Activated CD8-positive, alpha-beta memory T cell treated with anti-CD3 and anti-CD28 coated beads, Interleukin-2, amount 10 ng/mL, durations not matched to agents 7 days and 5 days (primary cell): ENCODE measurements around the gene NUBP1. TPM values are rescaled to one million over a fixed set of nuclear protein-coding genes. Genes with fewer than 3 reads are reported as not detected.
A peak's percentile ranks its signal among the peaks of the same experiment; 100 is the strongest.
"Not testable (repeated sequence)": the region's sequence is repeated elsewhere in the genome, so short reads cannot be mapped to it uniquely, and the experiment has no call there.

ENCODE experiments used
- ATAC-seq: fragments of 150-1000 bp; cut with Tn5 transposase; one replicate; pipeline ENCODE4 v1.10.0; 2021; ENCODE audit warnings: moderate library complexity
- CTCF ChIA-PET: fragments of 350-600 bp; sonication (Branson Sonifier 250); formaldehyde crosslinking; loops from one replicate; lab custom pipeline; 2021; ENCODE audit warnings: antibody characterized with exemption; lab: Charles Lee
- DNase-seq: peaks from one replicate; pipeline ENCODE4 v3.0.0-alpha.2; 2020
- H3K27ac Mint-ChIP-seq: one replicate; pipeline ENCODE4 v1.8.0; 2021; ENCODE audit warnings: mild to moderate bottlenecking, mixed read lengths
- H3K27me3 Mint-ChIP-seq: one replicate; pipeline ENCODE4 v1.8.0; 2021; ENCODE audit warnings: mixed read lengths
- H3K36me3 Mint-ChIP-seq: one replicate; pipeline ENCODE4 v1.8.0; 2021; ENCODE audit warnings: mild to moderate bottlenecking, mixed read lengths
- H3K4me1 Mint-ChIP-seq: one replicate; pipeline ENCODE4 v1.8.0; 2021; ENCODE audit warnings: mixed read lengths
- H3K4me3 Mint-ChIP-seq: one replicate; pipeline ENCODE4 v1.8.0; 2021; ENCODE audit warnings: mild to moderate bottlenecking, moderate library complexity, mixed read lengths
- H3K9me3 Mint-ChIP-seq: one replicate; pipeline ENCODE4 v1.8.0; 2022; ENCODE audit warnings: low read depth, mixed read lengths
- total RNA-seq, 2 experiments: library from RNA; stranded (reverse); gene quantifications; one replicate each; pipeline ENCODE4 v1.2.3, GENCODE V29; 2021

Gene NUBP1
- total RNA-seq, 2 experiments from 2014 or later: 27.8 to 35.3 TPM

DNA sequence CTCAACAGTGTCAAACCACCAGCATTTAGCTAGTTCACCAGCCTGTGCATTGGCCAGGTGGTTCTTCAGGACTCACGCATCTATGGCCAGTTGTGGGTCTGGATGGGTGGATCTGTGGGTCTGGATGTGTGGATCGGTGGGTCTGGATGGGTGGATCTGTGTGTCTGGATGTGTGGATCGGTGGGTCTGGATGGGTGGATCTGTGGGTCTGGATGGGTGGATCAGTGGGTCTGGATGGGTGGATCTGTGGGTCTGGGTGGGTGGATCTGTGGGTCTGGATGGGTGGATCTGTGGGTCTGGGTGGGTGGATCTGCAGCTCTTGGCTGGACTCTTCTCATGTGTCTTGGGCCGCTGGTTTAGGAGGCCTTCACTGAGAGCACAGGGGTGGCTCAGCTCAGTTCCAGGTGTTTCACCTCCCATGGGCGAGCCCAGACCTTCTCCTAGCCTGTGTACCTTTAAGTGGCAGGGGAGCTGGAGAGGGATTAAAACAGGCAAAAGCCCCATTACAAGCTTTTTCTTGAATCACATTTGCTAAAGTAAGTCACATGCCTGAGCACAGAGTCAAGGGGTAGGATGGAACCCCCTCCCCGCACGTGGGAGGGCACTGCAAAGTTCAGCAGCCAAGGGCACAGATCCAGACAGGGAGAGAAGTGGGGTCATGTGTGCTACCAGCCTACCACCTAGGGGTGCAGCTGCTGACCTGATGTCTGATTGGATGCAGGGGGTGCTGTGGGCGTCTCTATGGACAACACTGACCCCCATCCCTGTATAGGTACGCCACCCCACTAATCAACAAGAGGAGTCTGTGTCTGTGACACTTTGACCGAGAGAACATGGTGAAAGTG, 3.4 kb upstream of the NUBP1 start:
- CTCF ChIA-PET: interaction anchor here (0.9 to 6.4 kb wide), 8 partner anchors 12 to 413 kb away, joined by 3 to 52 read pairs (median 4); partner anchors contain the start of gene CIITA
- Mint-ChIP-seq H3K4me1 (peaks cover 62% of the 10 kb centered on the region), H3K36me3 (peaks cover 5% of the 10 kb centered on the region), H3K4me3 (no peak overlapping the region), H3K27me3 (no peaks in the 10 kb centered on the region), H3K9me3 (no peaks in the 10 kb centered on the region), H3K27ac (peak overlapping the region; percentile 61)
- DNase-seq (no peak), ATAC-seq (no peak)

- ATAC-seq (no peak), DNase-seq (peak; percentile 64)
- H3K4me3 Mint-ChIP-seq: peak overlapping the region; percentile 27
- peaks cover 11% of the 10 kb centered on the region for H3K36me3 Mint-ChIP-seq
- CTCF ChIA-PET: interaction anchor here (1.0 to 6.4 kb wide), 6 partner anchors 12 to 226 kb away, joined by 3 to 52 read pairs (median 6); partner anchors contain the start of gene CIITA
- no peaks in the 10 kb centered on the region for H3K27me3 Mint-ChIP-seq
- H3K9me3 Mint-ChIP-seq: no peaks in the 10 kb centered on the region
- H3K4me1 Mint-ChIP-seq: peaks cover 68% of the 10 kb centered on the region
- peak overlapping the region; percentile 39 for H3K27ac Mint-ChIP-seq
Measured at GRCh38 chr16:10740845-10741208, 2.8 kb upstream of the NUBP1 start.

GRCh38 chr16:10741249-10741648, 2.4 kb upstream of the NUBP1 start:
- not testable (repeated sequence) for H3K9me3 Mint-ChIP-seq, DNase-seq, H3K27me3 Mint-ChIP-seq, ATAC-seq
- H3K4me3 Mint-ChIP-seq: peak overlapping the region; percentile 27
- H3K27ac Mint-ChIP-seq: peak overlapping the region; percentile 39
- peaks cover 12% of the 10 kb centered on the region for H3K36me3 Mint-ChIP-seq
- CTCF ChIA-PET: interaction anchor here (1.0 to 6.4 kb wide), 6 partner anchors 72 to 226 kb away, joined by 3 to 52 read pairs (median 6); partner anchors contain the start of gene CIITA
- peaks cover 69% of the 10 kb centered on the region for H3K4me1 Mint-ChIP-seq

DNA sequence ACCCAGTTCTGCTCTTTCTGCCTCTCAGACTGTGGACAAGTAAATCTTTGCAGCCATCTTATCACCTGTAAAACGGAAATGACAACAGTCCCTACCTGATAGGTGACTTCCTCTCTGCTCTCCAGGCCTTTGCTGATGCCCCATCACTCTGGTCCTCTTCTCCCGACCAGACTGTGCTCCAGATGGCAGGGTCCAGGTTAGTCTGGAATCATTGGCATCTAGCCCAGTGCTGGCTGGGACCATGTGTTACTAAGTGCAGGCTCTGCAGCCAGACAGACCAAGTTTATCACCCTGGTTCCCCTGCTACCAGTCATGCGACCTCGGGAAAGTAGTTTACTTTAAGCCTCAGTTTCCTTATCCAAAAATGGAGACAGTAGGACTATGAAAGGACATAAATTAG, 1.8 kb upstream of the NUBP1 start:
- Mint-ChIP-seq H3K27me3 (no peaks in the 10 kb centered on the region), H3K36me3 (peaks cover 14% of the 10 kb centered on the region), H3K4me3 (no peak overlapping the region), H3K9me3 (no peaks in the 10 kb centered on the region), H3K27ac (no peak overlapping the region), H3K4me1 (peaks cover 75% of the 10 kb centered on the region)
- CTCF ChIA-PET: interaction anchor here (1.1 kb wide), 1 partner anchor 73 kb away, joined by 3 read pairs; no protein-coding TSS in a partner anchor
- no peak for ATAC-seq
- DNase-seq: no peak

GRCh38 chr16:10743227-10743609, 424 bp upstream of the NUBP1 start:
- peaks cover 67% of the 10 kb centered on the region for H3K4me1 Mint-ChIP-seq
- H3K36me3 Mint-ChIP-seq: peaks cover 22% of the 10 kb centered on the region
- DNase-seq: no peak
- no peak for ATAC-seq
- peak overlapping the region; percentile 85 for H3K4me3 Mint-ChIP-seq
- no peaks in the 10 kb centered on the region for H3K9me3 Mint-ChIP-seq
- CTCF ChIA-PET: interaction anchor here (0.7 to 2.7 kb wide), 6 partner anchors 135 to 229 kb away, joined by 3 to 14 read pairs (median 6); partner anchors contain the start of gene CIITA
- no peaks in the 10 kb centered on the region for H3K27me3 Mint-ChIP-seq
- H3K27ac Mint-ChIP-seq: peak overlapping the region; percentile 98

DNA sequence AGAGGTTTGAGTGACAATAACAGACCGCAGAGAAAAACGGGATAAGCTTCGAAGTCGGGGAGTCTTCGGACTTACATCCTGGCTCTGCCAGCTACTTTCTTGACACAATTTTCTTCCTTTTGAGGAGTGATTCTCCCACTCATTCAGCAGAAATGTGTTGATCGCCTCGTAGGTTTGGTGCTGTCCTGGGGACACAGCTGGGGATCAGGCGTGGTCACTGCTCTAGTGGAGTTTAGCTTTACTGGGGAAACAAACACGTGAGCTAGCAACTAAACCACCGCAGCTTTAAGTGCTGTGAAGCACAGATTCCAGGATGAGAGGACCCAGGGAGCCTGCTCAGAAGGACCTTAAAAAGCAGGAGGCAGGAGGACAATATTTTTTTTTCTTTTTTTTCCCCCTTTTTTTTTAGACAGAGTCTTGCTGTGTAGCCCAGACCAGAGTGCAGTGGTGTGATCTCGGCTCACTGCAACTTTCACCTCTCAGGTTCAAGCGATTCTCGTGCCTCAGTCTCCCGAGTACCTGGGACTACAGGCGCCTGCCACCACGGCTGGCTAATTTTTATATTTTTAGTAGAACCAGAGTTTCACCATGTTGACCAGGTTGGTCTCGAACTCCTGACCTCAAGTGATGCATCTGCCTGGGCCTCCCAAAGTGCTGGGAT, 858 bp downstream of the NUBP1 start:
- Mint-ChIP-seq H3K9me3 (no peaks in the 10 kb centered on the region), H3K4me3 (peak overlapping the region; percentile 85), H3K36me3 (peaks cover 27% of the 10 kb centered on the region), H3K4me1 (peaks cover 65% of the 10 kb centered on the region), H3K27ac (peak overlapping the region; percentile 98), H3K27me3 (no peaks in the 10 kb centered on the region)
- ATAC-seq (no peak), DNase-seq (no peak)
- CTCF ChIA-PET: interaction anchor here (0.6 to 2.7 kb wide), 9 partner anchors 9 to 488 kb away, joined by 3 to 14 read pairs (median 3); partner anchors contain the start of genes CIITA and DEXI

DNA sequence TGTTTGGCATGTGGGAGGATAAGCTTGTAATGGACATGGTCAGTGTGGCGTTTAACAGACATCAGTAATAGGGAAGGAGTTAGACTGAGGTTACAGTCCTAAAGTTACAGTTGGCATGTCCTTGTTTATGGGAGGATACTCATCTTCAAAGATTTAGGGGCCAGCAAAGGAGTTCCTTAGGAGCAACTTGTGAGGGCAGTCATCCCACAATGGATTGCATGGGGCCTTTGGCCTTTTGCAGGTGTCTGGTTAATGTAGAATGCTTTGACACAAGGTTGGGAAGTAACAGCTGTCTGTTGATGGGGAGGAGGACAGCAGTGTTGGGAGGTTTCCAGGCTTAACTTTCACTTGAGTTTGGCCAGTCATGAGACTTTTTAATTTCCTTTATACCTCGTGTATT, 2.2 kb downstream of the NUBP1 start:
- H3K36me3 Mint-ChIP-seq: peaks cover 27% of the 10 kb centered on the region
- H3K9me3 Mint-ChIP-seq: no peaks in the 10 kb centered on the region
- no peak for DNase-seq
- no peaks in the 10 kb centered on the region for H3K27me3 Mint-ChIP-seq
- peaks cover 55% of the 10 kb centered on the region for H3K4me1 Mint-ChIP-seq
- no peak for ATAC-seq
- CTCF ChIA-PET: interaction anchor here (0.7 to 2.7 kb wide), 3 partner anchors 9 to 173 kb away, joined by 3 to 11 read pairs (median 3); partner anchors contain the start of gene CIITA
- H3K27ac Mint-ChIP-seq: no peak overlapping the region
- H3K4me3 Mint-ChIP-seq: no peak overlapping the region

DNA sequence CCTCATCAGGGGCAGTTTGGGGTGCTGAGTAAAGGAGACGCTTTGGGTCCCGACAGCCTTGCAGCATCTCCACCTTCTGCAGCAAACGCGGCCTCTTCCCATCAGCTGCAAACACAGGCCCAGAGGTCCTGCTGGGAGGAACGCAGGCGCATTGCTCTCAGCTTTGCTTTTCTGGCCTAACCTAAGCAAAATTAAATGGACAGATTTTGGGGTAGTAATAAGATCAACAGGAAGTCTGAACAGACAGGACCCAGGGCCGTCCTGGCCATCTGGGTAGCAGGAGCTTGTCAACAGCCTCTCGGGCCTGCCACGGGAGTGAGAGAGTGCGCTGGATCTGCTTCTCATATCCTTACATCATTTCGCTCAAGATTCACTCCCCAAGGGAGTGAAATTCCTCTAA, 7.2 kb downstream of the NUBP1 start:
- H3K4me3 Mint-ChIP-seq: no peak overlapping the region
- peaks cover 25% of the 10 kb centered on the region for H3K36me3 Mint-ChIP-seq
- no peak overlapping the region for H3K27ac Mint-ChIP-seq

GRCh38 chr16:10751291-10751697, 7.7 kb downstream of the NUBP1 start:
- no peak overlapping the region for H3K27ac Mint-ChIP-seq
- peaks cover 44% of the 10 kb centered on the region for H3K4me1 Mint-ChIP-seq
- H3K27me3 Mint-ChIP-seq: no peaks in the 10 kb centered on the region
- no peak for DNase-seq
- H3K36me3 Mint-ChIP-seq: peaks cover 25% of the 10 kb centered on the region
- peak; percentile 32 for ATAC-seq
- H3K4me3 Mint-ChIP-seq: no peak overlapping the region
- no peaks in the 10 kb centered on the region for H3K9me3 Mint-ChIP-seq
- CTCF ChIA-PET: interaction anchor here (1.8 kb wide), 1 partner anchor 14 kb away, joined by 4 read pairs; no protein-coding TSS in a partner anchor

More for the DNA sequence above, 7.2 kb downstream of the NUBP1 start:
- no peaks in the 10 kb centered on the region for H3K27me3 Mint-ChIP-seq
- H3K9me3 Mint-ChIP-seq: no peaks in the 10 kb centered on the region
- CTCF ChIA-PET: interaction anchor here (1.8 kb wide), 1 partner anchor 14 kb away, joined by 4 read pairs; no protein-coding TSS in a partner anchor
- H3K4me1 Mint-ChIP-seq: peaks cover 43% of the 10 kb centered on the region
- no peak for ATAC-seq
- DNase-seq: no peak

DNA sequence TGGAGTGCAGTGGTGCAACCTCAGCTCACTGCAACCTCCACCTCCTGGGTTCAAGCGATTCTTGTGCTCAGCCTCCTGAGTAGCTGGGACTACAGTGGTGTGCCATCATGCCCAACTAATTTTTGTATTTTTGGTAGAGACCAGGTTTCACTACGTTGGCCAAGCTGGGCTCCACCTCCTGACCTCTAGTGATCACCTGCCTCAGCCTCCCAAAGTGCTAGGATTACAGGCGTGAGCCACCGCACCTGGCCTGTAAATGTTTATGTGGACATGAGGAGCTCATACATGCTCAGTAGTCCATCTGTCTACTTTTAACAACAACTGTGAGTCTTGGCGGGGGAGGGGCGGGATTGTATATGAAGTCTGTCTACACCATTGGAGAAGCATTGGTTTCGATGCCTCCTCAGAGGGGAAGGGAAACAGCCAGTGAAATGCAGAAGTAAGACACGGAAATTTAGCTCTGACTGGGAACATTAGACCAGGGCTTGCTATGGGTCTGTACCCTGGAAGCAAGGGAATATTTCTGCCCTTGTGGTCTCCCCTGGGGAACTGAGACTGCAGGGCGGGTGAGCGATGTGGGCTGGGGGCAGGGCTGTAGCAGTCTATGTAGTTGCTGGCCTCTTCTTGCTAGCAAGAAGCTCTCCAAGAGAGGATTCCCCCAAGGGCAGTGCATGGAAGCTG, 9.3 kb downstream of the NUBP1 start:
- CTCF ChIA-PET: interaction anchor here (0.7 to 1.3 kb wide), 4 partner anchors 9 to 166 kb away, joined by 3 to 4 read pairs (median 3); partner anchors contain the start of gene NUBP1
- peaks cover 37% of the 10 kb centered on the region for H3K4me1 Mint-ChIP-seq
- no peak overlapping the region for H3K4me3 Mint-ChIP-seq
- no peak overlapping the region for H3K27ac Mint-ChIP-seq
- H3K36me3 Mint-ChIP-seq: peaks cover 16% of the 10 kb centered on the region
- no peak for DNase-seq
- no peak for ATAC-seq
- no peaks in the 10 kb centered on the region for H3K9me3 Mint-ChIP-seq
- H3K27me3 Mint-ChIP-seq: no peaks in the 10 kb centered on the region

DNA sequence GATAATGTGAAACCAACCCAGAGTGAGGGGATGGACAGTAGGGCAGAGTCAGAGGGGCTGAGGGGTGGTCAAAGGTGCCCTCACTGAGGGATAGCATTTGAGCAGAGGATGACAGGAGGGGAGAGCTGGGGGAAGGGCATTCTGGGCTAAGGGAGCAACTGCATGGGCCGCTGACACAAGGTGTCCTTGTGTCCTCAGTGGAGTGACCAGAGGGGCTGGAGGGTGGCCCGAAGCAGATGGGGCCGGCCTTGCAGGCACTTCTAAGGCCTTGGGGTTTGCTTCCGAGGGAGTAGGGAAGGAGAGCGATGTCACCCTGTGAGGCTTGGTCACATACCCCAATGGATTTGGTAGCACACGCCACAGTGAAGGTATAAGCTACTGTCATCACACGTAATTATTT, 10.0 kb downstream of the NUBP1 start:
- ATAC-seq (no peak), DNase-seq (no peak)
- H3K4me1 Mint-ChIP-seq: peaks cover 34% of the 10 kb centered on the region
- CTCF ChIA-PET: interaction anchor here (0.7 to 1.3 kb wide), 2 partner anchors 10 to 125 kb away, joined by 3 read pairs; partner anchors contain the start of gene NUBP1
- no peaks in the 10 kb centered on the region for H3K9me3 Mint-ChIP-seq
- H3K36me3 Mint-ChIP-seq: peaks cover 15% of the 10 kb centered on the region
- H3K27me3 Mint-ChIP-seq: no peaks in the 10 kb centered on the region
- H3K27ac Mint-ChIP-seq: no peak overlapping the region
- H3K4me3 Mint-ChIP-seq: no peak overlapping the region

DNA sequence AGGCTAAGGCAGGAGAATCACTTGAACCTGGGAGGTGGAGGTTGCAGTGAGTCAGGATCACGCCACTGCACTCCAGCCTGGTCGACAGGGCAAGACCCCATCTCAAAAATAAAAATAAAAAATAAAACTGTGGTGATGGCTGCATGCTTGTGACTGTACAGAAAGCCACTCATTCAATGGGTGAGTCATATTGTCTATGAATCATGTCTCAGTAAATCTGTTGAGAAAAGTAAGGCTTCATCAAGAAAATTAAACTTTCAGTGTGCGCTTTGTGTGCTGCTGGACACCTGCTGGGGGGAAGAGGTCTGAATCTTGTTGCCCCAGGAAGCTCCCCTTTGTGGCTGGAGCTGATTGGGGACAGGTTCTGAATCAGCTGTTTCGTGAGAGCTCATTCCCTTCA, 11.3 kb downstream of the NUBP1 start:
- H3K27me3 Mint-ChIP-seq: no peaks in the 10 kb centered on the region

More for the DNA sequence above, 11.3 kb downstream of the NUBP1 start:
- H3K4me1 Mint-ChIP-seq: peaks cover 27% of the 10 kb centered on the region
- no peak for DNase-seq
- CTCF ChIA-PET: no interaction called here
- no peaks in the 10 kb centered on the region for H3K9me3 Mint-ChIP-seq
- no peak overlapping the region for H3K27ac Mint-ChIP-seq
- H3K36me3 Mint-ChIP-seq: peaks cover 24% of the 10 kb centered on the region
- no peak overlapping the region for H3K4me3 Mint-ChIP-seq
- no peak for ATAC-seq
